Natural killer cell treated with Interleukin-12 subunit alpha and Interleukin-12 subunit beta and Interleukin-15 and Interleukin-18, amount 100 ng/mL, for 72 hours (primary cell): Measurements from ENCODE around the gene KCND3. TPM values are rescaled to one million over a fixed set of nuclear protein-coding genes. Genes with fewer than 3 reads are reported as not detected.

Source experiments
- ATAC-seq, 2 donors: fragments of 150-1000 bp; cut with Tn5 transposase in 1 of 2; sonication (Bioruptor Pico), chemical (Tn5 transposase) in 1 of 2; 2 replicates each; pipeline ENCODE4 v1.10.0; 2021
- DNase-seq: peaks from one replicate; pipeline ENCODE4 v3.0.0; 2022; ENCODE audit warnings: low spot score
- H3K27ac Mint-ChIP-seq, 2 donors: 1 replicate in 1 of 2; 2 replicates in 1 of 2; pipeline ENCODE4 v1.8.0; 2022; ENCODE audit warnings: mixed read lengths in 2 of 2, mild to moderate bottlenecking in 1 of 2, moderate library complexity in 1 of 2
- H3K27me3 Mint-ChIP-seq, 2 donors: 1 replicate in 1 of 2; 2 replicates in 1 of 2; pipeline ENCODE4 v1.8.0; 2022; ENCODE audit warnings: mixed read lengths in 2 of 2
- H3K36me3 Mint-ChIP-seq: one replicate; pipeline ENCODE4 v1.8.0; 2022; ENCODE audit warnings: mixed read lengths
- H3K4me1 Mint-ChIP-seq, 2 donors: 1 replicate in 1 of 2; 2 replicates in 1 of 2; pipeline ENCODE4 v1.8.0; 2022; ENCODE audit warnings: low read depth in 2 of 2, mixed read lengths in 2 of 2, mild to moderate bottlenecking in 1 of 2
- H3K4me3 Mint-ChIP-seq: one replicate; pipeline ENCODE4 v1.8.0; 2022; ENCODE audit warnings: mixed read lengths
- H3K9me3 Mint-ChIP-seq: 2 replicates; pipeline ENCODE4 v1.8.0; 2022; ENCODE audit warnings: mixed read lengths
- total RNA-seq, 2 donors: library from RNA; stranded (reverse); gene quantifications; one replicate each; pipeline ENCODE4 v1.2.3, GENCODE V29; 2022

Gene KCND3
- total RNA-seq, 2 donors from 2014 or later = not detected

DNA sequence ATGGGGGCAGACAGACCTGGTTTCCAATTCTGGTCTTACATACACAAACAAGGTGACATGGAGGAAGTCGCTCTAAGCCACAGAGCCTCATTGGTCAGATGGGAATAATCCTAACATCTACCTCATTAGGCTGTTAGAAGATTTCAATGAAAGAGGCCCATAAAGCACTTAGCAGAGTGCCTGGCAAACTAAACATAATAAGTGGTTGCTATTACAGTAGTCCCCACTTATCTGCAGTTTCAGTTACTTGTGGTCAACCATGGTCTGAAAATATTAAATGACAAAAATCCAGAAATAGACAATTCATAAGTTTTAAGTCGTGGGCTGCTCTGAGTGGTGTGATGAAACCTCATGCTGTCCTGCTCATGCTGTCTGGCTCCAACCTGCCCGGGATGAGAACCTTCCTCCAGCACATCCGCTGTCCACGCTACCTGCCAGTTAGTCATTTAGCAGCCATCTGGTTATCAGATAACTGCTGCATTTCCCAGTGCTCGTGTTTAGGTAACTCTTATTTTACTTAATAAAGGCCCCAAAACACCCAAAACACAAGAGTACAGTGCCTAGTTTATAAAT lies 121.5 kb downstream of the KCND3 start:
- Mint-ChIP-seq H3K4me1 (peaks cover 5 to 8% of the 10 kb centered on the region in 2 donors), H3K27ac (no peak overlapping the region), H3K4me3 (no peak overlapping the region), H3K27me3 (peaks cover 12 to 15% of the 10 kb centered on the region in 2 donors), H3K9me3 (no peaks in the 10 kb centered on the region), H3K36me3 (no peaks in the 10 kb centered on the region)
- ATAC-seq = peak in 1 of 2 donors; percentile 17
- DNase-seq = no peak

DNA sequence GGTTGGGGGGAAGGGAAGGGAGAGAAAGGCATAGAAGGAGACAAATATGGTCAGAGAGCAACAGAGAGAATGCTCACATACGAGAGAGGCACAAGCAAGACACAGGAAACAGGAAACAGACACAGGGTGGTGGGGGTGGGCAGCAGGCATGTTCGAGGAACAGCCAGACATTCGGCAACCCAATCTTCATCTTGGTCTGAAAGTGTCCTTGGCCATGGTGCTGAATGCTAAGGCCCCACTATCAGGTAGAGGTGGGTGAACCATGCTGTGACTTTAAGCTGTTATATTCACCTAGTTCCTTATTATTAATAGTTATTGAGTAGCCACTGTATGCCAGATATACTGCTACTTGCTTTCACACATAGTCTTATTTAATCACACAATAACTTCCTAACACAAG lies 124.6 kb downstream of the KCND3 start:
- ATAC-seq (no peak), DNase-seq (no peak)
- Mint-ChIP-seq H3K9me3 (no peaks in the 10 kb centered on the region), H3K4me3 (no peak overlapping the region), H3K36me3 (no peaks in the 10 kb centered on the region), H3K4me1 (peaks cover 5 to 8% of the 10 kb centered on the region in 2 donors), H3K27me3 (peaks cover 20 to 26% of the 10 kb centered on the region in 2 donors), H3K27ac (no peak overlapping the region)

DNA sequence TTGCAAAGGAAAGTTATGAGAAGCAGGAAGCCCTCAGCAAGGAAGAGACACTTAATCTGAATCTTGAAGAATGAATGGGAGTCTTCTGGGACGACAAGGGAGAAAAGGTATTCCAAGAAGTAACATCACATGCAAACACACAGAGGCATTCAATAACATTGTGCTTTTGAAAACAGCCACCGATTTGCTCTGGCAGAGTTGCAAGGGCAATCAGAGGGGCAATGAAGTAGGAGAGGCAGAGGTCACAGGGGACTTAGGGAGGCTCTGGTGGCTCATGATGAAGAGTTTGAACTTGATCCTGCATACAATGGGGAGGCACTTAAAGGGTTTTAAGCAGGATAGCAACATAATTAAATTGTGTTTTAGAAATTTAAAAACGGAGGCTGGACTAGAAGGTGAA lies 126.1 kb downstream of the KCND3 start:
- Mint-ChIP-seq H3K4me3 (no peak overlapping the region), H3K27ac (no peak overlapping the region), H3K9me3 (no peaks in the 10 kb centered on the region), H3K4me1 (peaks cover 5 to 8% of the 10 kb centered on the region in 2 donors), H3K27me3 (peaks cover 24 to 33% of the 10 kb centered on the region in 2 donors), H3K36me3 (no peaks in the 10 kb centered on the region)
- no peak for ATAC-seq
- DNase-seq = no peak

DNA sequence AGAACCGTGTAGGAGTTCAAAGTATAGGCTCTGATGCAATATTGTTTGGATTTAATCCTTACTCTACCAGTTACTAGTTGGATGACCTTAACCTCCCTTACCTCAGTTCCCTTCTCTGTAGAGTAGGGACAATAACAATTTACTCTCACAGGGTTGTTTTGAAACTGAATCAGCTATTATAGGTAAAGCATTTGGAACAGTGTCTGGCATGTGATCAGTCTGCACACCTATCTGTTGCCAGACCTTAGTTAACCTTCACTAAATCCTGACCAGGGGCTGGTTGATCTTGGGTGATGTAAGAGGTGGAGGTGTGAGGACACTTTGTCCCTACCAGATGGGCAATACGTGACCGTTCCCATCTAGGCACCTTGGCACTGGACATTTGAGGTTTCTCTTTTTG lies 126.9 kb downstream of the KCND3 start:
- H3K9me3 Mint-ChIP-seq = no peaks in the 10 kb centered on the region
- no peak overlapping the region for H3K27ac Mint-ChIP-seq
- ATAC-seq (no peak), DNase-seq (no peak)
- no peak overlapping the region for H3K4me3 Mint-ChIP-seq
- peaks cover 5 to 8% of the 10 kb centered on the region in 2 donors for H3K4me1 Mint-ChIP-seq
- peaks cover 24 to 33% of the 10 kb centered on the region in 2 donors for H3K27me3 Mint-ChIP-seq
- H3K36me3 Mint-ChIP-seq = no peaks in the 10 kb centered on the region

DNA sequence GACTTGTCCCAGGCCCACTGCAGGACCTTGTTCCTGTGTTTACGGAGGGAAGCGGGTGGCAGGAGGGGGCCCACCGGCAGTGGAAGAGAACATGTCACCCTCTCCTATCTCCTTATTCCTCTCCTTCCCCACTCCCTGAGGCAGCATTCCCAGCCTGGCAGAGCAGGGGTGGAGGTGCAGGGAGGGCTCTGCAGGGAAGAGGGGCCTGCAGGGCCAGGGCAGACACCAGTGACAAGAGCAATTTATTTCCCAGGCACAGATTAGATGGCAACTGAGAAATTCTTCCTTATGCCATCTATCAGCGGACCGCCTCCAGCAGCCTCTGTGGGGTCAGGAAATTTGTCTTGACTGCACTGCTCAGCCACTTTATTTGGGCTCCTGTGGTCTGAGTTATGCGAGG lies 127.9 kb downstream of the KCND3 start:
- no peaks in the 10 kb centered on the region for H3K36me3 Mint-ChIP-seq
- DNase-seq = no peak
- H3K4me3 Mint-ChIP-seq = no peak overlapping the region
- ATAC-seq = no peak
- no peak overlapping the region for H3K27ac Mint-ChIP-seq
- no peaks in the 10 kb centered on the region for H3K9me3 Mint-ChIP-seq
- H3K4me1 Mint-ChIP-seq = peaks cover 5 to 8% of the 10 kb centered on the region in 2 donors
- H3K27me3 Mint-ChIP-seq = peaks cover 28 to 33% of the 10 kb centered on the region in 2 donors

DNA sequence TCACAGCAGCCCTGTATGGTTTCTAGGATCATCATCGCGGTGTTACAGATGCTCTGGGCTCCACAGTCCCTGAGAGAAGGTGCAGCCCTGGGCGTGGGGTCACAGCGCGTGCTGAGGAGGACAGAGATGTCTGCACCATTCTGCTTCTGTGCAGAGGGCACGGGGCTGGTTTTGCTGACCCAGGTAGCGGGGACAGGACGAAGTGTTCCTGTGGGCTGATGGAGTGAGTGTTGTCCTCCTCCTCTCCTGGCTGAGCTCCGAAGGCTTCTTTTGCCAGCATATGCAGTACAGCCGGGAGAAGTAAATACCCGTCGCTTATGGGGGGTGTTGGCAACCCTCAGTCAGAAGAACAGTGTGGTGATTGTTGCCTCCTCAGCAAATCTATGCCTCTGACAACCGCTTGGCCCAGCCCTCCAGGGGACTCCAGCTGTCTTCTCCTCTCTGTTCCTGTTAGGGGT lies 132.2 kb downstream of the KCND3 start:
- no peak for DNase-seq
- Mint-ChIP-seq H3K27me3 (peaks cover 19 to 30% of the 10 kb centered on the region in 2 donors), H3K27ac (no peak overlapping the region), H3K9me3 (no peaks in the 10 kb centered on the region), H3K36me3 (no peaks in the 10 kb centered on the region), H3K4me3 (no peak overlapping the region), H3K4me1 (no peaks in the 10 kb centered on the region)
- ATAC-seq = no peak

DNA sequence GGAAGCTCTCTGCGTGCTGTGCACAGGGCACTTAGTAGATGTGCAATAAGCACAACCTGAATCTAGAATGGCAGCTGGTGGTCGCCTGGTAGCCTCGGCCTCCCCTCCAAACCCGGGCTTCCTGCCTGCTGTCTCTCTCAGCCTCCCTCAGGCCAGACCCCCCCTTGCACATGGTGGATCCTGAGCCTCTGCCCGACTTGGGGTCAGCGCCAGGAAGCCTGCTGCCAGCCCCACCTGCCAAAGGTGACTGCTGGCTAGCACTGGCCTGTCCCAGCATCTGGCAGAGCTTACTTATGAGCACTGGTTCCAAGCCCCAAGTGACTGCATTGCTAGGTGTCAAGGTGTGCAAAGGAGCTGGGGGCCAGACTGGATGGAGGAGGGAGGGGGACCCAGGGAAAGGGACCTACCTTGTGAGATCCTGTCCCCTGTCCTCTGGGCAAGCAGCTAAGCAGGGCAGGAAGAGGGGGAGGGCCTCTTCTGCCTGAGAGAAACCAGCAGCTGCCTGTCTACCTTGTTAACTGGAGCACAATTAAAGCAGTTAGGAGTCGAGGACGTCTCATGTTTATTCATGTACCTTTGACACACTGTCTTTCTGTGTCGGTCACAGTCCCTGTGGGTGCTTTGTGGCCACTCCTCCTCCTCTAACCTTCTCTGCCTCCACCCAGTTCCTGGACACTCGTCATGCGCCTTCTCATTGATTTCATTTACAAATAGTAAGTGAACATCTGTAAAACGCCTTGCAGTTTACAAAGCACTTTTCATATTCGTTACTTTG lies 132.9 kb downstream of the KCND3 start:
- Mint-ChIP-seq H3K27me3 (peaks cover 22 to 36% of the 10 kb centered on the region in 2 donors), H3K36me3 (no peaks in the 10 kb centered on the region), H3K27ac (no peak overlapping the region), H3K4me1 (no peaks in the 10 kb centered on the region), H3K9me3 (no peaks in the 10 kb centered on the region), H3K4me3 (no peak overlapping the region)
- no peak for ATAC-seq
- no peak for DNase-seq

DNA sequence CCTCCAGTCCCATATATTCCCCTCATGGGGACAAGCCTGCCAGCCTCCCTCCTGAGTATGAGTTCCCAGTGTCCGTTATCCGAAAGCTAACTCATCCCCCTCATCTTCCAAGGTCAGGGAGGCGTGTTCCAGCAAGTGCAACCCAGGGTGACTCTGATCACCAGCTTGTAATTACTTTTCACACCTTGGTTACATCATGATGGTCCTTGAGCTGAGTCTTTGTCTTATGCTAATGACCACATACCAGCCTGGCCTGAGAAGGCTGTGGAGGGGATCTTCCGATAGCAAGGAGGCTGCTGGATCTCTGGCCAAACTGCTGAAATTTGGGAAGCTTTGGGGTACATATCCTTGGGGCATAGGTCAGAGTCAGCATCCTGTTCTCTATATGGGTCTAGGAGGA lies 134.2 kb downstream of the KCND3 start:
- DNase-seq (no peak), ATAC-seq (no peak)
- H3K27ac Mint-ChIP-seq = no peak overlapping the region
- H3K27me3 Mint-ChIP-seq = peaks cover 30 to 40% of the 10 kb centered on the region in 2 donors
- no peaks in the 10 kb centered on the region for H3K36me3 Mint-ChIP-seq
- no peaks in the 10 kb centered on the region for H3K9me3 Mint-ChIP-seq
- no peaks in the 10 kb centered on the region for H3K4me1 Mint-ChIP-seq
- no peak overlapping the region for H3K4me3 Mint-ChIP-seq

DNA sequence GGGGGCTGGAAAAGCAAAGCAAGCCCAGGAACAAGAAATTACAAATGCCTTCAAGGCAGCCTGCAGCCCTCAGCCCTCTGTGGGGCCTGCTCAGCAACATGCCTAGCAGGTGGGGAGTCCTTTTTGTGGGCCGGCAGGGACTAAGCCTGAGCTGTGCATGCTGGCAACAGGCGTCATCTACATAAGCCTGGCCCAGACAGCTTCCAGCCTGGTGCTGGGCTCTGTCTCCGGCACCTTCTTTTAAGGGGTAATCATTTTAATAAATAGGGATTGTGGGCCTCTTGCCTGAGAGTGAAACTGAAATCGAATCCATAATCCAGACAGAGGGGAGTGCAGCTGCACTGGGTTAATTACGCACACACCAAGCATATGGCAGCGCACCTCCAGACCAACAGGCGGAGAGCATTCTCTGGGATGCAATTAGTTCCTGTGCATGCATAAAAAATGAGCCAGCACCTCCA lies 137.2 kb downstream of the KCND3 start:
- DNase-seq = no peak
- no peaks in the 10 kb centered on the region for H3K4me1 Mint-ChIP-seq
- H3K4me3 Mint-ChIP-seq = no peak overlapping the region
- H3K9me3 Mint-ChIP-seq = no peaks in the 10 kb centered on the region
- peaks cover 33 to 39% of the 10 kb centered on the region in 2 donors for H3K27me3 Mint-ChIP-seq
- no peaks in the 10 kb centered on the region for H3K36me3 Mint-ChIP-seq
- H3K27ac Mint-ChIP-seq = no peak overlapping the region
- no peak for ATAC-seq

DNA sequence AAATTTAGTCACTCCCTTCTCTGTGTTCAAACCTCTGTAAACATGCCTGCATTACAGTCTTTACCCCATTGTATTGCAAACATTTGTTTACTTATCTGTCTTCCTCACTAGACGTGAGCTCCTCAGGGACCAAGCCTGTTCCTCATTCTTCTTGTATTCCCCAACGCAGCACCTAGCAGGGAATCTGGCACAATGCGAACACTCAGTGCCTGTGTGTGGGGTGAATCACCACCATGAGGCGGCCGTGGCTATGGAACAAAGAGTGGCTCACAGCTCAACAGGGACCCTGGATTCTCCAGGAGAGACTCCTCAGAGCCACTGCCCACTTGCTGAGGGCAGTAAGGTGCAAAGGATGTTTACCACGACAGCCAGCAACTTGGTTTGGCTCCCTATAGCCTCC lies 137.9 kb downstream of the KCND3 start:
- no peaks in the 10 kb centered on the region for H3K9me3 Mint-ChIP-seq
- DNase-seq = no peak
- H3K27me3 Mint-ChIP-seq = peaks cover 29 to 39% of the 10 kb centered on the region in 2 donors
- H3K36me3 Mint-ChIP-seq = no peaks in the 10 kb centered on the region
- H3K27ac Mint-ChIP-seq = no peak overlapping the region
- no peaks in the 10 kb centered on the region for H3K4me1 Mint-ChIP-seq
- H3K4me3 Mint-ChIP-seq = no peak overlapping the region
- ATAC-seq = no peak

DNA sequence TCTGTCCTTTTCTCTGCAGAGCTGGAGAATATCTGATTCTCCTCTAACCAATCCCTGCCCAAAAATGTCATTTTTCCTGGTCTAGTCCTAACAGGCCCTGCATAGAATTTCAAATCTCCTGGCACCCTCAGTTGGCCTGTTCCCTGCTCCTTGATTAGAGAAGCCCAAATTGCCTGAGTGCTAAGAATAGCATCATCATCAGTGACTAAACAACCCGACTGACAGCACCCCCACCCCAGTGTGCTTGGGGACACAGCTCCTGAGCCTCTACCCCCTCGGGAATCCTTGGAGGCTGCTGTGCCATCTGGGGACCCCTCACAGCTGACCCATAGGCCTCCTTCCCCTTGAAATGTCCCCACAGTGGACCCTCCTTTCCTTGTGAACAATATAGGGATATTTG lies 139.4 kb downstream of the KCND3 start:
- Mint-ChIP-seq H3K9me3 (no peaks in the 10 kb centered on the region), H3K36me3 (no peaks in the 10 kb centered on the region), H3K27me3 (peaks cover 26 to 51% of the 10 kb centered on the region in 2 donors), H3K4me3 (no peak overlapping the region), H3K4me1 (no peaks in the 10 kb centered on the region), H3K27ac (no peak overlapping the region)
- ATAC-seq (no peak), DNase-seq (no peak)

DNA sequence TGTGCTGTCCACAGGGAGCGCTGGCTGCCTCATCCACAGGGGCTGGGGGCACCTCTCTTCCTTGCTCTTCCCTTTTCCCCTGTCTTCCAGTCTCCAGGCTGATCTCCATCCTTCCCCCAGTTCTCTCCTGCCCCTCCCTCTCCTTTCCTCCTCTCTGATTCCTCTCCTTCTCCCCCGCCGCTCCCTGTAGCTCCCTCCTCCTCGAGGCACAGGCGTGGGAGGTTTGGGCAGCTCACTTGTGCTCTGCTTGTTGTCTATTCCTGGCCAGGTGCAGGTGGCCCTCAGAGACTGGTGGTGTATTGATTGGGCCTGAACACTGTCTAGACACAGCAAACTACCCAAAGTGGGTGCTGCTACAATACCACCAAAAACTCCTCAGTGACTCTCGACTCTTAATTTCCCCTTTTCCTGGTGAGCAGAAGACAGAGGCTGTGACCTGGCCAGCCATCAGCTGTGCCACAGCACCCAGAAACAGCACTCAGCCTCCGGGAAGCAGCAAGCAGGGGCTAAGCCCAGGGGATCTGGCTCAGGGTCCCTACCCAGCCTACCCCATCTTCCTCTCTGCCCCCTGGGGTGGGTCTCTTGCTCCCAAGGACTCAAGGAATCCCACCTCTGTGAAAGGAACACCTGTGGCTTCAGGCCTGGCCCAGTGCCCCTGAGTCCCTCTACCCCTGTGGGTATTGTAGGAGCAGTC lies 140.5 kb downstream of the KCND3 start:
- Mint-ChIP-seq H3K4me3 (no peak overlapping the region), H3K27ac (no peak overlapping the region), H3K27me3 (peaks cover 33 to 61% of the 10 kb centered on the region in 2 donors), H3K9me3 (no peaks in the 10 kb centered on the region), H3K36me3 (no peaks in the 10 kb centered on the region), H3K4me1 (no peaks in the 10 kb centered on the region)
- ATAC-seq (no peak), DNase-seq (no peak)

DNA sequence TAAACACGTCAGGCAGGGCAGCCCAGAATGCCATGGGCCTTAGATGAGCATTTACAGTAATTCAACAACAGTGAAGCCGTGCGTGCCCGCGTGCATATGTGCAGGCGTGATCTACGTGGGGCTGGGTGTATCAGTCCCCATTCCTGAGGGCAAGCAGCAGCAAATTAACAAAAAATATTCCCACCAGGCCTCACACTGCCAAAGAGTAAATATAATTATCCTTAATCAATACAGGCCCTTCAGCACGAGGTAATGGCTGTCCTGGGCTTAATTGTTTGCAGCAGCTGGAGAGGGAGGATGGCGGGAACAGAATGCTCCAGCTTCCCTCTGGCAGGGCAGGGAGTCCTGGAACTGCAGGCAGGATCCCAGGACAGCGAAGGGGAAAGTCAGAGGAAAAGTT lies 142.0 kb downstream of the KCND3 start:
- Mint-ChIP-seq H3K4me1 (no peaks in the 10 kb centered on the region), H3K27ac (no peak overlapping the region), H3K27me3 (peaks cover 26 to 48% of the 10 kb centered on the region in 2 donors), H3K9me3 (no peaks in the 10 kb centered on the region), H3K4me3 (no peak overlapping the region), H3K36me3 (no peaks in the 10 kb centered on the region)
- ATAC-seq (no peak), DNase-seq (no peak)

DNA sequence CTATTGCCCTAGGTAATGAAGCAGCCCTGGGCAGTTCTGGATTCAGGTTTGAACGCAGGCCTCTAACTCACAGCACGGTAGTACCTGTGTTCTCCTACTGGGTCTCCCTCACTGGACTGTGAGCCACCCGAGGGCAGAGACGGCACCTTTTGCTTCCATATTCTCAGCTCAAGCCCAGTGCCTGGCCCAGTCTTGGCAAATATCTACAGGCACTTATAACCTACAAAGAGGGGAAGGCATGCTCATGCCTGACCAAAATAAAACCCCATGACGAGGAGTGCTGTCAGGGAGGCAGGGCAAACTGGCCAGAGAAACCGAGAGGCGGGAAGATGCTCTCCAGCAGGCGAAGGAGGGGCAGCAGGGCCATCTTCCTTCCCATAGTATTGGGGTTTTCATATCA lies 142.6 kb downstream of the KCND3 start:
- Mint-ChIP-seq H3K9me3 (no peaks in the 10 kb centered on the region), H3K4me1 (no peaks in the 10 kb centered on the region), H3K4me3 (no peak overlapping the region), H3K27me3 (peaks cover 24 to 43% of the 10 kb centered on the region in 2 donors), H3K36me3 (no peaks in the 10 kb centered on the region), H3K27ac (no peak overlapping the region)
- no peak for ATAC-seq
- no peak for DNase-seq
